HCT116 (cell line): ENCODE results near the gene TBC1D23. TPM values are rescaled to one million over a fixed set of nuclear protein-coding genes. Genes with fewer than 3 reads are reported as not detected.

Source experiments
- ATAC-seq: fragments of 200-7000 bp; cut with Tn5 transposase; 2 replicates; pipeline ENCODE4 v1.9.1; 2020; ENCODE audit warnings: mild to moderate bottlenecking, moderate library complexity
- BruUV-seq: library from RNA; stranded (reverse); fragments of 400-500 nt; replicated peaks from 2 replicates; lab custom pipeline; 2021; lab: Mats Ljungman, UMichigan
- CTCF ChIA-PET: fragments of 300-600 bp; sonication (Branson Sonifier 250); formaldehyde crosslinking; loops from one replicate; lab custom pipeline; 2021; ENCODE audit warnings: antibody characterized with exemption; lab: Charles Lee
- POLR2A ChIA-PET: fragments of 300-600, 350-600 bp; sonication (Branson Sonifier 250); formaldehyde crosslinking; loops from one replicate; lab custom pipeline; 2021; ENCODE audit warnings: antibody characterized with exemption; lab: Charles Lee
- RAD21 ChIA-PET, 2 experiments: fragments of 300-600 bp; sonication (Branson Sonifier 250); formaldehyde crosslinking; loops; one replicate each; lab custom pipeline; 2023; ENCODE audit warnings: low total read pairs in 2 of 2; ENCODE audit not compliant: uncharacterized antibody in 2 of 2, unreplicated experiment in 2 of 2, low non-redundant PET in 1 of 2; lab: Charles Lee
- DNase-seq: peaks from one replicate; pipeline ENCODE4 v3.0.0-alpha.2; 2010; ENCODE audit warnings: low read depth, low spot score
- H2AFZ ChIP-seq: fragments of 200-600 bp; shearing (Covaris generic), sonication (generic); 2 replicates; pipeline ENCODE4 v1.6.1; 2017; ENCODE audit warnings: low read depth, mixed run types, mixed read lengths, antibody characterized with exemption, low read length; ENCODE audit not compliant: poor library complexity, severe bottlenecking
- H3K27ac ChIP-seq: 2 replicates; pipeline ENCODE4 v1.5.1; 2012; ENCODE audit warnings: low read depth, low read length
- H3K27me3 ChIP-seq: fragments of 200-600 bp; sonication (generic); 2 replicates; pipeline ENCODE4 v1.6.1; 2016; ENCODE audit warnings: mixed run types, low read length, mixed read lengths; ENCODE audit not compliant: insufficient read depth
- H3K36me3 ChIP-seq, 2 experiments: fragments of 200-500 bp in 1 of 2; fragments of 200-600 bp in 1 of 2; sonication (Bioruptor generic) in 1 of 2; sonication (generic) in 1 of 2; 2 replicates each; pipeline versions ENCODE4 v1.5.1 to v1.6.1; 2014 to 2016; ENCODE audit warnings: low read length in 2 of 2, inconsistent platforms in 1 of 2, mixed read lengths in 1 of 2, mixed run types in 1 of 2; ENCODE audit not compliant: insufficient read depth in 2 of 2, control insufficient read depth in 1 of 2
- H3K4me1 ChIP-seq, 2 experiments: fragments of 200-600 bp in 1 of 2; sonication (generic) in 1 of 2; 2 replicates each; pipeline versions ENCODE4 v1.5.1 to v1.6.1; 2012 to 2017; ENCODE audit warnings: low read length in 2 of 2, inconsistent platforms in 1 of 2, mild to moderate bottlenecking in 1 of 2, mixed read lengths in 1 of 2, mixed run types in 1 of 2, moderate library complexity in 1 of 2; ENCODE audit not compliant: insufficient read depth in 2 of 2, control insufficient read depth in 1 of 2
- H3K4me2 ChIP-seq: fragments of 200-600 bp; sonication (generic); 2 replicates; pipeline ENCODE4 v1.6.1; 2017; ENCODE audit warnings: mixed run types, low read length, mixed read lengths
- H3K4me3 ChIP-seq, 2 experiments: fragments of 200-600 bp in 1 of 2; sonication (generic) in 1 of 2; replicated peaks in 1 of 2; 2 replicates each; pipeline ENCODE4 v1.5.1; 2011 to 2016; ENCODE audit warnings: low read length in 2 of 2, control low read depth in 1 of 2, low read depth in 1 of 2, mild to moderate bottlenecking in 1 of 2, mixed read lengths in 1 of 2, mixed run types in 1 of 2
- H3K79me2 ChIP-seq: fragments of 200-600 bp; sonication (generic); 2 replicates; pipeline ENCODE4 v1.6.1; 2017; ENCODE audit warnings: mild to moderate bottlenecking, mixed run types, low read length, moderate library complexity, mixed read lengths; ENCODE audit not compliant: insufficient read depth
- H3K9ac ChIP-seq: fragments of 200-600 bp; sonication (generic); 2 replicates; pipeline ENCODE4 v1.6.1; 2016; ENCODE audit warnings: low read length, mixed read lengths
- H3K9me2 ChIP-seq: fragments of 200-600 bp; sonication (generic), shearing (Covaris generic); 2 replicates; pipeline ENCODE4 v1.6.1; 2017; ENCODE audit warnings: mixed run types, mild to moderate bottlenecking, moderate library complexity; ENCODE audit not compliant: insufficient read depth
- H3K9me3 ChIP-seq, 2 experiments: fragments of 200-500 bp in 1 of 2; fragments of 200-600 bp in 1 of 2; sonication (Bioruptor generic) in 1 of 2; sonication (generic) in 1 of 2; 2 replicates each; pipeline ENCODE4 v1.6.1; 2014 to 2017; ENCODE audit warnings: low read length in 2 of 2, mixed read lengths in 2 of 2, inconsistent platforms in 1 of 2, low read depth in 1 of 2, mild to moderate bottlenecking in 1 of 2, mixed run types in 1 of 2, moderate library complexity in 1 of 2; ENCODE audit not compliant: control insufficient read depth in 1 of 2, insufficient read depth in 1 of 2
- H4K20me1 ChIP-seq: fragments of 200-600 bp; sonication (generic), shearing (Covaris generic); 2 replicates; pipeline ENCODE4 v1.6.1; 2017; ENCODE audit warnings: mixed run types, mild to moderate bottlenecking, moderate library complexity; ENCODE audit not compliant: insufficient read depth
- EGR1 ChIP-seq: IDR thresholded peaks from 2 replicates; pipeline ENCODE4 v1.6.1; 2012; ENCODE audit warnings: low read depth
- ELF1 ChIP-seq: IDR thresholded peaks from 2 replicates; pipeline ENCODE4 v1.6.1; 2012; ENCODE audit warnings: low read depth, borderline replicate concordance
- EZH2 ChIP-seq: fragments of 200-600 bp; sonication (generic); IDR thresholded peaks from 2 replicates; pipeline ENCODE4 v1.6.1; 2017; ENCODE audit warnings: antibody characterized with exemption, mixed run types
- EZH2phosphoT487 ChIP-seq: fragments of 200-600 bp; IDR thresholded peaks from 2 replicates; pipeline ENCODE4 v1.6.1; 2018; ENCODE audit warnings: antibody characterized with exemption, borderline replicate concordance
- FOSL1 ChIP-seq: IDR thresholded peaks from 2 replicates; pipeline ENCODE4 v1.6.1; 2012; ENCODE audit warnings: low read depth
- JUND ChIP-seq: IDR thresholded peaks from 2 replicates; pipeline ENCODE4 v1.6.1; 2012
- MAX ChIP-seq: IDR thresholded peaks from 2 replicates; pipeline ENCODE4 v1.6.1; 2012
- POLR2AphosphoS5 ChIP-seq: IDR thresholded peaks from 2 replicates; pipeline ENCODE4 v1.6.1; 2011; ENCODE audit warnings: mild to moderate bottlenecking, low read depth, low read length, moderate library complexity
- RAD21 ChIP-seq: IDR thresholded peaks from 2 replicates; pipeline ENCODE4 v1.6.1; 2012; ENCODE audit warnings: low read depth, mild to moderate bottlenecking
- SIN3A ChIP-seq: IDR thresholded peaks from 2 replicates; pipeline ENCODE4 v1.6.1; 2012; ENCODE audit warnings: low read depth
- SP1 ChIP-seq: IDR thresholded peaks from 2 replicates; pipeline ENCODE4 v1.6.1; 2012; ENCODE audit warnings: low read depth
- SRF ChIP-seq: IDR thresholded peaks from 2 replicates; pipeline ENCODE4 v1.6.1; 2012; ENCODE audit warnings: low read depth
- YY1 ChIP-seq: IDR thresholded peaks from 2 replicates; pipeline ENCODE4 v1.6.1; 2011; ENCODE audit warnings: low read length, low read depth, moderate library complexity, mild to moderate bottlenecking; ENCODE audit not compliant: insufficient replicate concordance; ENCODE audit errors: extremely low read depth
- ZBTB33 ChIP-seq: IDR thresholded peaks from 2 replicates; pipeline ENCODE4 v1.6.1; 2011; ENCODE audit warnings: mild to moderate bottlenecking, low read length, moderate library complexity; ENCODE audit not compliant: insufficient replicate concordance; ENCODE audit errors: extremely low read depth
- ZFX ChIP-seq: fragments of 450-650 bp; IDR thresholded peaks from 2 replicates; pipeline ENCODE4 v1.6.1; 2017
- ZNF274 ChIP-seq: fragments of 200-500 bp; sonication (Bioruptor generic); IDR thresholded peaks from 2 replicates; pipeline ENCODE4 v1.6.1; 2014; ENCODE audit warnings: mild to moderate bottlenecking, low read depth, low read length, inconsistent platforms
- intact Hi-C: fragments of 100-400 bp; cut with micrococcal nuclease; formaldehyde crosslinking; loops from 2 replicates; pipeline ENCODE4 v1.10.0; 2022
- total RNA-seq: library from RNA; stranded (reverse); gene quantifications from one replicate; pipeline ENCODE4 v1.2.1, GENCODE V29; 2021; ENCODE audit not compliant: unreplicated experiment
- TF ChIP-seq, protein P1 (sequence below), 3 experiments: fragments of 200-600 bp in 1 of 3; sonication (generic) in 1 of 3; IDR thresholded peaks in 2 of 3; conservative IDR thresholded peaks in 1 of 3; 2 replicates each; pipeline ENCODE4 v1.5.1; 2012 to 2017; ENCODE audit warnings: low read depth in 2 of 3, low read length in 2 of 3, antibody characterized with exemption in 1 of 3, borderline replicate concordance in 1 of 3, control low read depth in 1 of 3, mild to moderate bottlenecking in 1 of 3, mixed read lengths in 1 of 3, mixed run types in 1 of 3, moderate library complexity in 1 of 3; ENCODE audit not compliant: insufficient read depth in 1 of 3

TBC1D23 gene
- total RNA-seq, 1 experiment from 2014 or later, result 21.9 TPM

DNA sequence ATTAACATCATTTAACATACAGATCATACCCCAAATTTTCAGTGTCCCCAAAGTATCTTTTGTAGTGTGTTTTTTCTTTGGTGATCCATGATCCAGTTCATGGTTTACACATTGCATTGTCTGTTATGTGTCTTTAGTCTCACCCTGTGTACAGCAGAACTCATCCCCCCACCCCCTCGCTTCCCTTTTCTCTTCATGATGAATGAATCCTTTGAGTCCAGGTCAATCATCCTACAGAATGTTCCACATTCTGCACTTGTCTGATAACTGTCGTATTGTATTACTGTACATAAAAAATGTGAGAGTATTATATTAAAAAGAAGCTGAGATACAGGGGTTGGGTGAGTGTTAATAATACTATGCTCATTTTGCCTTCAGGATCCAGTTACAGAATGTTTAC, 59.2 kb downstream of the TBC1D23 start (continued):
- TF ChIP-seq EZH2 (no peak), YY1 (no peak), FOSL1 (no peak), ZNF274 (no peak), POLR2AphosphoS5 (no peak)
- TF ChIP-seq, protein P1, sequence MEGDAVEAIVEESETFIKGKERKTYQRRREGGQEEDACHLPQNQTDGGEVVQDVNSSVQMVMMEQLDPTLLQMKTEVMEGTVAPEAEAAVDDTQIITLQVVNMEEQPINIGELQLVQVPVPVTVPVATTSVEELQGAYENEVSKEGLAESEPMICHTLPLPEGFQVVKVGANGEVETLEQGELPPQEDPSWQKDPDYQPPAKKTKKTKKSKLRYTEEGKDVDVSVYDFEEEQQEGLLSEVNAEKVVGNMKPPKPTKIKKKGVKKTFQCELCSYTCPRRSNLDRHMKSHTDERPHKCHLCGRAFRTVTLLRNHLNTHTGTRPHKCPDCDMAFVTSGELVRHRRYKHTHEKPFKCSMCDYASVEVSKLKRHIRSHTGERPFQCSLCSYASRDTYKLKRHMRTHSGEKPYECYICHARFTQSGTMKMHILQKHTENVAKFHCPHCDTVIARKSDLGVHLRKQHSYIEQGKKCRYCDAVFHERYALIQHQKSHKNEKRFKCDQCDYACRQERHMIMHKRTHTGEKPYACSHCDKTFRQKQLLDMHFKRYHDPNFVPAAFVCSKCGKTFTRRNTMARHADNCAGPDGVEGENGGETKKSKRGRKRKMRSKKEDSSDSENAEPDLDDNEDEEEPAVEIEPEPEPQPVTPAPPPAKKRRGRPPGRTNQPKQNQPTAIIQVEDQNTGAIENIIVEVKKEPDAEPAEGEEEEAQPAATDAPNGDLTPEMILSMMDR (IDR thresholded peaks at IDR 0.05 in 2 of 3, conservative IDR thresholded peaks at IDR 0.05 in 1 of 3; ENCODE audit: borderline replicate concordance in 1 of 3, insufficient read depth in 1 of 3, low read depth in 2 of 3, low read length in 2 of 3), result no peak

DNA sequence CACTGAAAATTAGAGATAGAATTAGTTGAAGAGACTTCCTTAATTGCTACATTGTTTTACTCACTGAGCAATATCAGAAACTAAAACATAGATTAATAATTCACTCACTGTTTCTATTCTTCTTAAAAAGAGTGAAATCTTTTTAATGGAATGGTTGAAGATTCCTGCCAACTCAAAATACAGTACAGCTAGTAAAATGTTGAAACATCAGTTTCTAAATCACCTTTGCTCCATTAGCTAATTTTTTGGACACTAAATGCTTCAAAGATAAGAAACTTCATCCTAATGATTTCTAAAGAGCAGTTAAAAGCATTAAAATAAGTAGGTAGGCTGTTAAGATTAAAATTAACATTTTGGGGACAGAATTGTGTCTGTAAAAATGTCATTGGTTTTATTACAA, 63.3 kb downstream of the TBC1D23 start:
- POLR2A ChIA-PET, result no interaction called here
- BruUV-seq, result no TSS peak

More for the DNA sequence above, 63.3 kb downstream of the TBC1D23 start:
- H3K4me2 ChIP-seq, result no peak overlapping the region
- ChIA-PET CTCF (no interaction called here), RAD21 (no interaction called here)
- no peaks in the 10 kb centered on the region for H3K79me2 ChIP-seq
- no peaks in the 10 kb centered on the region for H3K9me3 ChIP-seq
- no peaks in the 10 kb centered on the region for H3K9me2 ChIP-seq
- no peaks in the 10 kb centered on the region for H3K4me1 ChIP-seq
- intact Hi-C loops, result no loop called here
- TF ChIP-seq ZBTB33 (no peak), EZH2phosphoT487 (no peak), ELF1 (no peak), SP1 (no peak), JUND (no peak), EGR1 (no peak), POLR2AphosphoS5 (no peak), EZH2 (no peak), ZFX (no peak), RAD21 (no peak), SRF (no peak), MAX (no peak), SIN3A (no peak)
- TF ChIP-seq, protein P1 (IDR thresholded peaks at IDR 0.05 in 2 of 3, conservative IDR thresholded peaks at IDR 0.05 in 1 of 3; ENCODE audit: borderline replicate concordance in 1 of 3, insufficient read depth in 1 of 3, low read depth in 2 of 3, low read length in 2 of 3), result no peak
- no peaks in the 10 kb centered on the region for H3K36me3 ChIP-seq
- no peaks in the 10 kb centered on the region for H3K27me3 ChIP-seq
- no peak overlapping the region for H3K27ac ChIP-seq
- no peak overlapping the region for H3K4me3 ChIP-seq
- no peak overlapping the region for H3K9ac ChIP-seq
- no peak overlapping the region for H2AFZ ChIP-seq
- DNase-seq (no peak), ATAC-seq (no peak)
- no peaks in the 10 kb centered on the region for H4K20me1 ChIP-seq
